HL-60 (cell line): Measurements from ENCODE around the gene MMAB.

Source experiments
- GABPA ChIP-seq: IDR thresholded peaks from 2 replicates; pipeline ENCODE4 v1.6.1; 2012; ENCODE audit warnings: low read depth
- POLR2AphosphoS5 ChIP-seq: IDR thresholded peaks from 2 replicates; pipeline ENCODE4 v1.6.1; 2012; ENCODE audit warnings: low read depth
- SPI1 ChIP-seq: IDR thresholded peaks from 2 replicates; pipeline ENCODE4 v1.6.1; 2012; ENCODE audit warnings: low read depth, mild to moderate bottlenecking, borderline replicate concordance
- TF ChIP-seq, protein P1 (sequence below): IDR thresholded peaks from one replicate; pipeline ENCODE4 v1.5.1; 2011; ENCODE audit warnings: low read length, control low read depth, inconsistent platforms; ENCODE audit not compliant: insufficient read depth
- TF ChIP-seq, protein P2 (sequence below): IDR thresholded peaks from 2 replicates; pipeline ENCODE4 v1.6.1; 2012; ENCODE audit warnings: low read depth; ENCODE audit not compliant: insufficient replicate concordance

DNA sequence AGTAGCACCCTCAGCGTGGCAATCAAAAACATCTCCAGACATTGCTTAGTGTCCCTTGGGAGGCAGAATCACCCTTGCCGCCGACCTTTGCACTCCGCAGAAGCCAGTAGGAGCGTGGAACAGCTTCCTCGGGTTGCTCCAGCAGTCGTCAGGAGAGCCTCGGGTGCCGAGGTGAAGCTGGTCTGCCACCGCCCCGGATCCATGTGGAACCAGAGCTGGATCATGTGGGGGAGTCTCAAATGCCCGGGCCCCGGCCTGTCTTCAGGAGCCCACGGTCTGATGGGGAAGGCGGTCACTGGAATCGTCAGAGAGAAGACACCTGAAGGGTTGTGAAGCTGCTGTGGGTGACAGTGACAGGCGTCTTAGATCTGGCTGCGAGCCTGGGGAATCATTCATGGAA is 14.6 kb upstream of the MMAB start:
- TF ChIP-seq, protein P1, sequence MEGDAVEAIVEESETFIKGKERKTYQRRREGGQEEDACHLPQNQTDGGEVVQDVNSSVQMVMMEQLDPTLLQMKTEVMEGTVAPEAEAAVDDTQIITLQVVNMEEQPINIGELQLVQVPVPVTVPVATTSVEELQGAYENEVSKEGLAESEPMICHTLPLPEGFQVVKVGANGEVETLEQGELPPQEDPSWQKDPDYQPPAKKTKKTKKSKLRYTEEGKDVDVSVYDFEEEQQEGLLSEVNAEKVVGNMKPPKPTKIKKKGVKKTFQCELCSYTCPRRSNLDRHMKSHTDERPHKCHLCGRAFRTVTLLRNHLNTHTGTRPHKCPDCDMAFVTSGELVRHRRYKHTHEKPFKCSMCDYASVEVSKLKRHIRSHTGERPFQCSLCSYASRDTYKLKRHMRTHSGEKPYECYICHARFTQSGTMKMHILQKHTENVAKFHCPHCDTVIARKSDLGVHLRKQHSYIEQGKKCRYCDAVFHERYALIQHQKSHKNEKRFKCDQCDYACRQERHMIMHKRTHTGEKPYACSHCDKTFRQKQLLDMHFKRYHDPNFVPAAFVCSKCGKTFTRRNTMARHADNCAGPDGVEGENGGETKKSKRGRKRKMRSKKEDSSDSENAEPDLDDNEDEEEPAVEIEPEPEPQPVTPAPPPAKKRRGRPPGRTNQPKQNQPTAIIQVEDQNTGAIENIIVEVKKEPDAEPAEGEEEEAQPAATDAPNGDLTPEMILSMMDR = no peak
- TF ChIP-seq POLR2AphosphoS5 (no peak), GABPA (no peak), SPI1 (no peak)
- TF ChIP-seq, protein P2, sequence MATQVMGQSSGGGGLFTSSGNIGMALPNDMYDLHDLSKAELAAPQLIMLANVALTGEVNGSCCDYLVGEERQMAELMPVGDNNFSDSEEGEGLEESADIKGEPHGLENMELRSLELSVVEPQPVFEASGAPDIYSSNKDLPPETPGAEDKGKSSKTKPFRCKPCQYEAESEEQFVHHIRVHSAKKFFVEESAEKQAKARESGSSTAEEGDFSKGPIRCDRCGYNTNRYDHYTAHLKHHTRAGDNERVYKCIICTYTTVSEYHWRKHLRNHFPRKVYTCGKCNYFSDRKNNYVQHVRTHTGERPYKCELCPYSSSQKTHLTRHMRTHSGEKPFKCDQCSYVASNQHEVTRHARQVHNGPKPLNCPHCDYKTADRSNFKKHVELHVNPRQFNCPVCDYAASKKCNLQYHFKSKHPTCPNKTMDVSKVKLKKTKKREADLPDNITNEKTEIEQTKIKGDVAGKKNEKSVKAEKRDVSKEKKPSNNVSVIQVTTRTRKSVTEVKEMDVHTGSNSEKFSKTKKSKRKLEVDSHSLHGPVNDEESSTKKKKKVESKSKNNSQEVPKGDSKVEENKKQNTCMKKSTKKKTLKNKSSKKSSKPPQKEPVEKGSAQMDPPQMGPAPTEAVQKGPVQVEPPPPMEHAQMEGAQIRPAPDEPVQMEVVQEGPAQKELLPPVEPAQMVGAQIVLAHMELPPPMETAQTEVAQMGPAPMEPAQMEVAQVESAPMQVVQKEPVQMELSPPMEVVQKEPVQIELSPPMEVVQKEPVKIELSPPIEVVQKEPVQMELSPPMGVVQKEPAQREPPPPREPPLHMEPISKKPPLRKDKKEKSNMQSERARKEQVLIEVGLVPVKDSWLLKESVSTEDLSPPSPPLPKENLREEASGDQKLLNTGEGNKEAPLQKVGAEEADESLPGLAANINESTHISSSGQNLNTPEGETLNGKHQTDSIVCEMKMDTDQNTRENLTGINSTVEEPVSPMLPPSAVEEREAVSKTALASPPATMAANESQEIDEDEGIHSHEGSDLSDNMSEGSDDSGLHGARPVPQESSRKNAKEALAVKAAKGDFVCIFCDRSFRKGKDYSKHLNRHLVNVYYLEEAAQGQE = no peak
